Fibroblast of skin of left quadriceps (primary cell): ENCODE results near the gene TNF.

Source experiments
- DNase-seq, 2 experiments: peaks; one replicate each; pipeline ENCODE4 v3.0.0-alpha.2; 2013; ENCODE audit warnings: low read depth in 2 of 2

The TNF gene

GRCh38 chr6:31575335-31575901 lies at the start of gene TNF:
TNF (plus strand) TSS chr6:31575565; CDS start chr6:31575742, 177 bp downstream.
- DNase-seq: no peak

- no peak for DNase-seq
These were observed 49.3 kb upstream of the TNF start for GRCh38 chr6:31525932-31526591.

- no peak for DNase-seq
These were observed 47.0 kb upstream of the TNF start for GRCh38 chr6:31528307-31528777.

- DNase-seq: no peak
These were observed 46.5 kb upstream of the TNF start, which contains the start of gene MCCD1 for GRCh38 chr6:31528821-31529328. MCCD1 (plus strand) TSS chr6:31528962; CDS start chr6:31529015, 53 bp downstream.

- no peak for DNase-seq
These were observed 45.8 kb upstream of the TNF start for GRCh38 chr6:31529329-31530150.

GRCh38 chr6:31530659-31531058 lies 44.7 kb upstream of the TNF start:
- no peak for DNase-seq

- no peak for DNase-seq
These were observed 44.2 kb upstream of the TNF start for GRCh38 chr6:31531162-31531561.

GRCh38 chr6:31531771-31532643 lies 43.4 kb upstream of the TNF start:
- no peak for DNase-seq

GRCh38 chr6:31532644-31533454 lies 42.5 kb upstream of the TNF start:
- DNase-seq: no peak

- no peak for DNase-seq
These were observed 41.9 kb upstream of the TNF start for GRCh38 chr6:31533455-31533841.

- no peak for DNase-seq
These were observed 41.4 kb upstream of the TNF start for GRCh38 chr6:31534011-31534410.

- DNase-seq: no peak
These were observed 40.8 kb upstream of the TNF start for GRCh38 chr6:31534521-31535040.

- DNase-seq: no peak
These were observed 39.6 kb upstream of the TNF start for GRCh38 chr6:31535538-31536324.

- no peak for DNase-seq
These were observed 36.5 kb upstream of the TNF start for GRCh38 chr6:31538805-31539400.

- DNase-seq: no peak
These were observed 34.7 kb upstream of the TNF start for GRCh38 chr6:31540640-31541039.

- no peak for DNase-seq
These were observed 34.2 kb upstream of the TNF start for GRCh38 chr6:31541059-31541657.

- peak; percentile 93 to 94 for DNase-seq
These were observed 33.5 kb upstream of the TNF start, which contains the start of gene DDX39B for GRCh38 chr6:31541658-31542521. DDX39B (minus strand) TSS chr6:31542003; CDS start chr6:31540532, 1,471 bp downstream.

GRCh38 chr6:31543639-31544038 lies 31.7 kb upstream of the TNF start:
- no peak for DNase-seq
